Measurements from ENCODE around the gene GP2.

- TF ChIP-seq CTCF (IDR thresholded peaks at IDR 0.05) (no peak), EP300 (IDR thresholded peaks at IDR 0.05) (no peak), POLR2A (IDR thresholded peaks at IDR 0.05) (no peak)
Observed at GRCh38 chr16:20280259-20280658, 47.1 kb downstream of the GP2 start.

All from tibial nerve (tissue), 4 donors.